DMS53 (cell line): ENCODE results near the gene ACOXL.

ENCODE experiments used
- DNase-seq: peaks from one replicate; lab custom pipeline; 2025; lab: John Stamatoyannopoulos, UW

ACOXL gene

DNA sequence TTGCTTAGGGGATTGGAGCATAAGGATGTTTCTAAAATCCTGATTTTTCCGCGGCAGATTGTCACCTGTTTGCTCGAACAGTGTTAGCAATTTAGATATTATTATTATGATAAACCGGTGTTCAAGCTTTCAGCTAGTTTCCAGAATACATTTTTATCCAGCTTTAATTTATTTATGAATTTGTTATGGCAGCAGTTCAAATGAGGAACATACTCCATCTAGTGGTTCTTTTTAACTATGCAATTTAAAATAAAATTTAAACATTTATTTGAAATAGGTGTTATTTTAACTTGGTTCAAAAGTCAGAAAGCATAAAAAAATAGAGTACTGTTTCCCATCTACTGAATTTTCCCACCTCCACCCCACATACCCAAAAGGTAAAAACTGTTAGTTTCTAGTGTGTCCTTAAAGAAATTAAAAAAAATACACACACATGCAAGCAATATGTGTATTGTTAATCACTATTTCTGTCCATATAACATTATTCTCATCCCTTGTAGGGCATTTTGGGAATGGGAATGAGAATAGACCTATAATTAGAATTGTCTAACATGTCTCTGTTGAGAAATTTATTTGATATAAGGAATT is 23.2 kb downstream of the ACOXL start:
- peak; percentile 53 for DNase-seq

DNA sequence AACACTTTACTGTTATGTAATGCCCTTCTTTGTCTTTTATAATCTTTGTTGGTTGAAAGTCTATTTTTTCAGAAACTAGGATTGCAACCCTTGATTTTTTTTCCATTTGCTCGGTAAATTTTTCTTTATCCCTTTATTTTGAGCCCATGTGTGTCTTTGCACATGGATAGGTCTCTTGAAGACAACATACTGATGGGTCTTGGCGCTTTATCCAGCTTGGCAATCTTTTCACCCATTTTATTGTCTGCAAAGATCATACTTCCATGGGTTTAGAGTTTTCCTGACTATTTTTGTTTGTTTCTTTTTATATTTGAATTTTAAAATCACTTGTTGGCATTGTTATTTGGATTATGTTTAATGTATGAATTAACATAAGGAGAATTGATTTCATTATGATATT is 27.0 kb downstream of the ACOXL start:
- no peak for DNase-seq

DNA sequence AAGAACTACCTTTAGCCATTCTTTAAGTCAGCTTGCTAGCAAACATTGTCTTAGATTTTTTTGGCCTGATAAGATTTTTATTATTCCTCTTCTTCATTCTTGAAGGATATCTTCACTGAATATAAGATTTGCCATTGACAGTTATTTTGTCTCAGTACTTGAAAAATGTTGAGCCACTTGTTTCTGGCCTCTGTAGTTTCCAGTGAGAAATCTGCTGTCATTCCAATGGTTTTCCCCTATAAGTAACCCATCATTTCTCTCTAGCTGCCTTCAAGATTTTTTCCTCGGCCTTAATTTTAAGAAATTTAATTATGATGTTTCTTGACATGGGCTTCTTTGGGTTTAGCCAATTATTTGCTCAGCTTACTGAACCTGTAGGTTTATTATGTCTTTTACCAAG is 32.6 kb downstream of the ACOXL start:
- no peak for DNase-seq

DNA sequence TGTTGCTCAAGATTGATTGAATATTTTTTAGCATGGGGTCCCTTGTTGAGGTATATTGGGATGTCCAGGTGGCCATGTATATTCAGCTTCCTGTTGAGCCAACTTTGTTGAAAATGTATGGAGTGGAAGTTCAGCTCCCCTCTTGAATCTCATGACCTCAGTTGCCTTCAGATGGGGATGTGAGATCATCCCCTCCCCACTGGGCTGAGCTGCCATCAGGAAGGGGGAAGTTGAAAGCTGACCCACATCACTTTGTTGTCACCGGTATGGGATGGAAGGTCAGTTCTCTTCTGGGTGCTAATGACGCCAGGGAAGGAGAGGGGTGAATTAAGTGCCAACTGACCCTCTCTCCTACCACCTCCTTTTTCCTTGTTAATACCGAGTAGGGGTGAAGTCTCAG is 33.9 kb downstream of the ACOXL start:
- DNase-seq = no peak

DNA sequence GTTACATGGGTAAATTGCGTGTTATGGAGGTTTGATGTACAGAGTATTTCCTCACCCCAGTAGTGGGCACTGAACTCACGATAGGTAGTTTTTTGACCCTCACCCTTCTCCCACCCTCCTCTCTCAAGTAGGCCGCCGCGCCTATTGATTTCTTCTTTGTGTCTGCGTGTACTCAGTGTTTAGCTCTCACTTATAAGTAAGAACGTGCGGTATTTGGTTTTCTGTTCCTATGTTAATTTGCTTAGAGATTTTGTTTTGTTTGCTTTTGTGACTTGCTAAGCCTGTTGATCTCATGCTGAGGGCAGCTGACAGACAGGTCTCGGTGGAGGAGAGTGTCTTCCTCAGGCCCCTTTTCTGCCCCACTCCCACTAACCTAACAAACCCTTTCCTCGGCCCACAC is 36.2 kb downstream of the ACOXL start:
- DNase-seq = peak; percentile 99

DNA sequence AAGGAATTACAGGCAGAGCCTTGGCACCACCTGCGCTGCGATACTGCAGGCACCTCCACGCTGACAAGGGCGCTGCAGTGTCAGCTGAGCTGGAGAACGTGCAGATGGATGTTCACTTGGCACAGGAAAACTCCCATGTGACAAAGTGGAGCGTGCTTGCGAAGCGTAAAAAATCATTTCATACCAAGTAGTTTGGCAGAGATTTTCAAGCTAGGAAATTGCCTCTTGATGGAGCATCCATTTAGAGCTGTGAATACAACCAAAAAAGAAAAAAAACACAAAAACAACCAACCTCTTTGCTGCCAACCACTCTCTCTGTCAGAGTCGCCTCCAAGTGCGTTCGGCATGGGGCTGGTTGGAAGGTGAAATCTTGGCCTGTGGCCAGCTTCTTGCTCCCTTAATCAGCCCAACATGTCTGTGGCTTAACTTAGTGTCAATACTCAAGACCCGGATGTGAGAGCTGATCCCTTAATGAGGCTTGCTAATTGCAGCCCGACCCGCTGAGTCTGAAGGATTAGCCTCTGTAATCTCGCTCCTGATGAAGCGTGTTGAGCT is 38.1 kb downstream of the ACOXL start:
- peak; percentile 90 for DNase-seq

DNA sequence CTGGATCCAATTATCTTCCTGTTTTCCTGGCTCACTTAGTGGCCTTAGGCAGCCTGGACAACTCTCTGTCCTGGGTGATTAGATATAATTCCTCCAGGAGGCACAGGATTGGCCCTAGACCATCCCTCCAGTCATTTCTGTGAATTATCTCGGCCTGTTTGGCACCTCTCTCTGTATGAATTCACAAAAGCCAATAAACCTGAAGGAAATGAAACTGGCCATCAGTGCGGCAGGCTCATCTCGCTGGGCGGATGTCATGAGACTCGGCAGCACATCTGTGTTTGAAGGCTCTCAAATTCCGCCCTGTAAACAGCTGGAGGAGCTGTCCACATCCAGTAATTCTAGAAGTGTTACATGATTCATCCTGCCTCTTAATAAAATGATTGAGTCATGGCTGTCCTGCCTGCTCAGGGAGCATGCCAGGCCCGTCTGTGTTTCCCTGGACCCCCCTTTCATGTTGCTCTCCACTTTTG is 38.6 kb downstream of the ACOXL start:
- DNase-seq = peak; percentile 98

DNA sequence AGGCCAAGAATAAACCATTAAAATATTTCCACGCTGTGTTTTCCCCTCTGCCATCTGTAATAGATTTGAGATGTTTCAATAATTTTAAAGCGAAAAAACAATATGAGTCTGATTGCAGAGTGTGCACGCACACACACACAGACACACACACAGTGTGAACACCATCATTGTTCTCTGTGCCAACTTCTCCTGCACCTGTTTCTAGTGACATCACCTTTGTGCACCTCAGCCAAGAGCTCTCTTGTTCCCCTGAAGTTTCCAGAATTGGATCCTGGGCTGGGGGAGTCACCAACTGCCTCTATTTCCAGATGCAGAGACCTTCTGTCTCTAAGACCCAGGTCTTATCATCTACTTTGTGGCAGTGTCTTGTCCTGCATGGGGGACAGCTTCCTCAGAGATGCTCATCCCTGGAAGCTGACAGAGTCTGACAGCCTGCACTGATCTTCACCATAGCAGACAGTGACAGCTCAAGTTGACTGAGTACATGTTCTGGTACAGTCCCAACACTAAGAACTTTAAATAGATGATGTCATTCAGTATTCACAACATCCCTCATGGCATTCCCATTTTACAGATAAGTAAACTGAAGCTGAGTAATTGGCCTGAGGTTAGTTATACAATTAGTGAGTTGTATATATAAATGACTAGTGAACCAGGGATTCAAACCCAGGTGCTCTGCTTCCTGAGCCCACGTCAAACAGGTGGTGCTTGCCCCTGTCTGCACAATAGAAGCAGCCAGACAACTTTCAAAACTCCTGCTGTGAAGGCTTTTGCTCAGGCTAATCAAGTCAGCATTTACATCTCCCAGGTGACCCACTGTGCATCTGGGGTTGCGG is 39.4 kb downstream of the ACOXL start:
- DNase-seq = peak; percentile 77

DNA sequence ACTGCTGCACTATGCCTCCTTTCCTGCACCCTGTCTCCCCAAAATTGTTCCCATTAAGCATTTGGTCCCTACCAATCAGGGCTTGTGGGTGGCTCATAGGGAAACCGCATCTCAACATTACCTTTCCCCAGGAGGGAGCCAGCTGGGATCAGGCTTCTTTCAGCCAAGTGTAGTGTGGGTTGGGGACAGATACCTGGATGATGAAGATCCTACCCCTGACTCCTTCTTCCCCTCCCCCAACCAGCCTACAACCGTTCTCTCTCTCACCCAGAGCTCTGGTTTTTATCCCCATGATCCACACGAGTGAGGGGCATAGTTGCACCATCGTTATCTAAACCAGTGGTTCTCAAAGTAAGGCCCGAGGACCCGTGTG is 40.0 kb downstream of the ACOXL start:
- no peak for DNase-seq

DNA sequence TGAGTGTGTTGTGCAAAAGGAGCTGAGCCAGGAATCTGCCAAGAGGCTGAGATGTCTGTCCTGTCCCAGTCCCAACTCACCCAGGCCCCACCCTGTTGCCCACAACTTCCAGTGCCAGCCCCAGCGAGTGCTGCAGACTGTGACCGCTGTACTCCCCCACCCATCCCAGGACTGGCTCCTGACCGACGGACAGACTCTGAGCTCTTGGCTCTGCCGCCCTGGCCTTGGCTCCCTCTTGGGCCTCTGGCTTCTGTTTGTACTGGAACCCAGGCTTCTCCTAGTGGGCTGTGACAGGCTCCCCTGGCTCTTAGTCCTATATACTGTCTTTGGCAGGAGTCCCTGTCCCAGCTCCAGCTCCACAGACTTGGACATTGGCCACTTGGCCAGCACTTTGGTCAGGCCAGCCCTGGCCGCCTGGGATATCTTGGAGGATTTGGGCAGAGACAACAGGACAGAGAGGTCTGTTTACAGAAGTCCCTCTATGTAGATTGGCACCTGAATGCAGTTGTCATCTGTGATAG is 41.1 kb downstream of the ACOXL start:
- no peak for DNase-seq

DNA sequence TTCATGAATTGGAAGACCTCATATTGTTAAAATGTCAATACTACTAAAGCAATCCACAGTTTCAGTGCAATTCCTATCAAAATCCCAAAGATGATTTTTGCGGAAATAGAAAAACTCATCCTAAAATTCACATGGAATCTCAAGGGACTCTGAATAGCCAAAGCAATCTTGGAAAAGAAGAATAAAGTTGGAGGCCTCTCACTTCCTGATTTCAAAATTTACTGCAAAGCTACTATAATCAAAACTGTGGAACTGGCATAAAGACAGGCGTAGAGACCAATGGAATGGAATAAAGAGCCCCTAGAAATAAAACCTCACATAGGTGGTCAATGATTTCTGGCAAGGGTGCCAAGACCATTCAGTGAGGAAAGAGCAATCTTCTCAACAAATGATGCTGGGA is 42.3 kb downstream of the ACOXL start:
- DNase-seq = no peak

DNA sequence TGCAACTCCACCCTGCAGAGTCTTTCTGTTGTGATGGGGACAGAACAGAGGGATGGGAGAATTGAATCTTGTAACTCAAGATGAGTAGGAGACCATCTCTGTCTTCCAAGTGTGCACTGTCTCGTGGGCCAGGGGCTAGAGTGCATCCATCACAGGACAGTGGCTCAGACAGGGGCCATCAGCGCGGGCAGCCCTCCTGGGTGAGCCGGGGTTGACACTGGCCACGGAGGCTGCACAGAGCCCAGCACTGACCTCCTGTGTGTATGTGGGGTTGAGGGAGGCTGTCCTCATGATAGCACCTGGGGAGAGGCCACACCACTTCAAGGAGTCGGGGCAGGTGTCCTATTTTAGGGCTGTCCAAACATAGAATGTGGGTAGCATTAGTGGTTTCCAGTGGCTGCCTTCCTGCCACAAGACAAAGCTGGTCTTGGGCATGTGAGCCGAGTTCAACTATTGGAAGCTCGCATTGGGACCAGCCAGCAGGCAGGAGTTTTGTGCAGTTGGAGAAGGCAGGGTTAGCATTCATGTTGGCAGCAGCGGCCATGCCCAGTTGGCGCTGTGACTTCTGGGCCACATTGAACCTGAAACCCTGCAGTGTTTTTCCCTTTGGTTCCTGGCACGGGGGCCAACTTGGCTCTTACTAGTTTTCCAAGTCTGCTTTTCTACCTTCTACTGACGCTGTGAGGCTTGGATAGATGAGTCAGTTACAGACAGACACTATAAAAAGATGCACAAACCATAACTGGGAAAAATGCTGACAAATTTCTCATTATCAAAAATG is 45.3 kb downstream of the ACOXL start:
- DNase-seq = no peak

DNA sequence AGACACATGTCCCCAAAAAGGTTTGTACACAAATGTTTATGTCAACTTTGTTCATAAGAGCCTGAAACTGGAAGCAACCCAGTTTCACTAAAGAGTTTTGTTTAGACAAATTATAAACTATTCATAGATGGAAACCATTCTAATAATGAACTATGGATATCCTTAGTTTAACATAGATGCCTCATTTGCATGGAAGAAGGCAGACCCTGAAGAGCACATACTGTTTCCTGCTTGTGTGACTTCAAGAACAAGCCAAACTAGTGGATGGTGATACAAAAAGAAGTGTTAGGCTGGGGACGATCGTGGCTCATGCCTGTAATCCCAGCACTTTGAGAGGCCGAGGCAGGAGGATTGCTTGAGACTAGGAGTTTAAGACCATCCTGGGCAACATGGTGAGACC is 48.1 kb downstream of the ACOXL start:
- DNase-seq = no peak

DNA sequence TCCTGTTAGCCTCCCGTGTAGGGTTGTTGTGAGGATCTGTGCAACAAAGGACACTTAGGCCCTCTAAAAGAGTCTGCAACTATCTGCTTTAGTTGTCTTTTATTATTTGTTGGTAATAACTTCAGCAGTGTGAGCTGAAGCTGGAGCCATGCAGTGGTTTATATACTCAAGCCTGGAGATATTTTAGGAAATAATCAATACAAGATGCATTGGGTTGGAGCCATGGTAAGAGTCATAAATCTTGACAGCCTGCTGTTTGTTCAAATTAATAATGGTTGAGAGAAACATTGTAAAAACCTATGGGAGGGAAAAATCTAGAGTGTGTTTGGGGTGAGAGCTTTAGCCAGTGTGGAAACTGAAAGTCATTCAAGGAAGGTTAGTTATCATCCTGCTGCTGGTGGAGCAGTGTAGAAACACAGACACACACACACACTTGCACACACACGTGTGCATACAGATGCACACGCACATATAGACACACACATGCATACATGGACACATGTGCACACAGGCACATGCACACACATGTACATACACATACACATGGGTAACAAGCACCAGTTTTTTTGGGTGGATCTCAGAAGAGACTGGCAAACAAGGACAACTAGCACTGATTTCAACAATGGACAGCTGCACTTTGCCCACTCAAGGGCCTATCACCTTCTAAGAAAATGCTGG is 51.0 kb downstream of the ACOXL start:
- peak; percentile 39 for DNase-seq

DNA sequence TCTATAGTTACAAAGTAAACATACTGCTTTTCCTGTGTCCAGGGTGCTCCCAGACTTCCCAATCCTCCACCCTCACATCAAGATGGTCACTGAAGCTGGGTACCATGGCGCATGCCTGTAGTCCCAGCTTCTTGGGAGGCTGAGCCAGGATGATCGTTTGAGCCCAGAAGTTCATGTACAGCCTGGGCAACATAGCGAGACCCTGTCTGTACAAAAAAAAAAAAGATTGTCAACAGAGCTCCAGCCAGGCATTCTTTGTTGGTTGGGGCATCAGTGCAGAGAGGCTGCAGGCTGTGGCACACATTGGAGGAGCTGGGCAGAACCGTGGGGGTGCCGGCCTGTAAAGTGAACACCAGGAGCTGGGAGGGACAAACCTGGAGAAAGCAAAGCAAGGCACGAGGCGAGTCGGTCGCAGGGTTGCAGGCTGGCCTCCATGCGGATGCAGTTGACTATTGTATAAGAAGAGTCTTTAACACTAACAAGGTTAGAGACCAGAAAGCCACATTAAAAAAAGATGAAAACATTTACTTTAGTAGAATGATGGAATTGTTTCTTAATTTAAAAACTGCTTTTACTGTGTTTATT is 51.8 kb downstream of the ACOXL start:
- DNase-seq = no peak

DNA sequence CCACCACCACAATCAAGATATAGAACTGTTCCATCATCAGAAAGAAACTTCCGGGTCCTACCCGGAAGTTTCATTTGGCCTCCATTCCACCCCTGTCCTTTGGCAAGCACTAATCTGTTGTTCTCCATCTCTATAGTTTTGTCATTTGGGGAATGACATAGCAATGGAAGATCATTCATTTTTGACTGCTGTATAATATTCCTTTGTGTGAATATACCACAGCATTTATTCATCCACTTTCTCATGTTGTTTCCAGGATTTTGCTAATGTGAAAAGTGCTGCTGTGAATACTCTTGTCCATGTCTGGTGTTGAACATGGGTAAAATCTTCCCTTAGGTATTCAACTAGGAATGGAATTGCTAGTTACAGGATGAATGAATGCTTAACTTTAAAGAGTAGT is 53.1 kb downstream of the ACOXL start:
- DNase-seq = no peak

DNA sequence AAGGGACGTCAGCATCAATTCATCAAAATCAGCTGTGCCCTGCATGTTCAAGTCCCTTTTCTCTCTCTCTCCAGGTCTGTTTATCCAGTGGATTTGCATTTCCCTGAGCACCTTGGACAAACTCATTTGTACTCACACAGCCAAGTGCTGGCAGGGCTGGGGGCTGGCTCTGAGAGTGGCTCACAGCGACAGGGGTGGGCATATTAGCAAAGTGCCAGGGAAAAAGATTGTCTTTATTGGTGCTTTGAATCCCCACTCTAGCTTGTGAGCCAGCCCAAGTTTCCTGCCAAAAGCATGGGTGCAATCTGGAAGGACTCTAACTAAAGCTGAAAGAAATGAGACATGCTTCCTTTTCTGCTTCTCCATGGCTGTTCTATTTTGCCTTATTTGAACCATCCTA is 56.6 kb downstream of the ACOXL start:
- no peak for DNase-seq

DNA sequence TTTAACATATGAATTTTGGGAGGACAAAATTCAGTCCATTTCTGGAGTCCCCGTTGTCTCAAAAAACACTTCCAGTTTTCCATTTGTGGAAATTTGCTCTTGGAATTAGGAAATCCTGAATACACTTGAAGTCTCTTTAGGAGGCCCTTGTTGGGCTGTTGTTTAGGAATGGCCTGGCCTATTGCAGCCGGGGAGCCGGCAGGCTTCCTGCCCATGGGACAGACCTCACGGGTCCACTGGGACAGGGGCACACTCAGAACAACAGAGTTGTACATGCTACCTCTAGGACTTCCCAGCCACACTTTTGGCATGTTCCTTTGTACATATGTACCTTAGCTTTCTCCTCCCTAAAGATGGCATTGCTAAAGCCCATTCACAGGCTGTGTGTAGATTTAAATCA is 57.3 kb downstream of the ACOXL start:
- no peak for DNase-seq

DNA sequence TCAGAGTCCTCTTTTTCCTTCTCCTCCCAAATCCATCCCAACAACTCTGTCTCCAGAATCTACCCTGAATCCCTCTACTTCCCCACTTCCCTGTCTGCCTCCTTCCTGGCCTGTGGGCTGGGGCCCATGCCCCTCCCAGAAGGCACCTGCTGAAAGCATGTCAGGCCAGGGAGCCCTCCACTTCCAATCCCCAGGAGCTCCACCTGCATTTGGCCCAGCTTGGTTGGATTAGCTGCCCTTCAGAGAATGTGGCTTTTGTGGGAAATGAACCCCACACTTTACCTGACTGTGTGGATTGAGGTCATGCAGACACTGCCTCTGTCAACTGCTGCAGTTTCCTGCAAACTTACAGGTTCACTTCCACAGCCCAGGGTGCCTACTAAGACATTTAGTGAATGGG is 58.5 kb downstream of the ACOXL start:
- DNase-seq = no peak

DNA sequence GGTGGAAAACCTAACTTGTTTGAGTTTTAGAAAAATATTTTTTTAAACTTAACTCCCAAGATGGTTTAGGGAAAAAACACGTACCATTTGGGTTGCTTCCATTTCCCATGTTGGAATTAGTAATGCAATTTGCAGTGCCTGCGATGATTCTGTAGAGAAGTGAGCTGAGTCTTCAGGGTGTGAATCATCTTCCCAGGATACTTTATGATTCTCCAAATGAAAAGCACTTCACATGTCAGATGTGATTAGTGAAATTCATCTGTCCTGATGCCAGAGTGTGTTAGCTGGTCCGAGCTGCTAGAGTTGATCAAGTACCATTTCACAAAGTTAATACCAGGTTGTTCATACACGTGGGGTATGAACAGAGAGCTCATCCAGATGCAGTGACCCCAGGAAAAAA is 59.1 kb downstream of the ACOXL start:
- no peak for DNase-seq

DNA sequence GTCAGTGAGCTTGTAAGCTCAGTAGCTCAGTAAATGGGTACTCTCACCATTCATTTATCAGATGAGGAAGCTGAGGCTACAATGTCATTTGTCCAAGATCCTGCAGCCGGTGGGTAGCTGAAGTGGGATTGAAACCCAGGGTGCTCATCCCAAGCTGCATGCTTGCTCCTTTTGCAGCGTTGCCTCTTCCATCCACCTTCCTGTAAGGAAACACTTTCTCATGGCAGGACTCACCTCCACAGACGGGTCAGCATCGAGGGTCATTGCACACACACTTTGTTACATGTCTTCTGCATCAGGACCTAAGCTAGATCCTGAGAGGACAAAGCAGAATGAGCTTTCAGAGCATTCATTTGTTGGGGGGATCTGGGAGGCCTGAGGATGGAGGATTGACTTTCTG is 60.7 kb downstream of the ACOXL start:
- DNase-seq = no peak

DNA sequence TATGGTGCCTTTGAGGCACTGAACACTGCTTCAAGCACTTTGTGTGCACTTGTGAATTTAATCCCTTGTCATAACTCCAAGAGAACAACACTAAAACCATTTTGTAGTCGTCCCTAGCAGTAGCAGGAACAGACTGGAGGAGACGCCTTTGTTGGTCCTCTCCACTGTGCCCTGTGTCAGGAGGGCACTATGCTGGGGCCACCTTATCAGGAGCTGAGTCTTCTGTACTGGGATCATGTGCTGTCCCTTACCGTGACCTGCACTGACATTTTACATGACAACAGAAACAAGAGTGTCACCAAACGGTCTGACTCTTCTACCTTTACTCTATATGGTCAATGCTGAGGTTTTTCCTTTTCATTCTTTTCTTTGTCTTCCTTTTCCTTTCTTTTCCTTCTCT is 62.0 kb downstream of the ACOXL start:
- no peak for DNase-seq
